Right lobe of liver (tissue), 6 donors: ENCODE data around the gene CXCL17. TPM values are rescaled to one million over a fixed set of nuclear protein-coding genes. Genes with fewer than 3 reads are reported as not detected.
"Not testable (repeated sequence)": the region's sequence is repeated elsewhere in the genome, so short reads cannot be mapped to it uniquely, and the experiment has no call there.

Experiments used
- ATAC-seq, 4 donors: fragments of 200-7000 bp; cut with Tn5 transposase; one replicate each; pipeline ENCODE4 v1.9.1; 2020; ENCODE audit warnings: mild to moderate bottlenecking in 4 of 4, moderate library complexity in 4 of 4
- DNase-seq, 3 donors: peaks; one replicate each; pipeline ENCODE4 v3.0.0-alpha.2; 2020
- H3K27ac ChIP-seq, 3 donors: fragments of 200-600 bp; one replicate each; pipeline ENCODE4 v1.8.0; 2022
- H3K27me3 ChIP-seq, 2 donors: fragments of 200-600 bp; one replicate each; pipeline ENCODE4 v1.8.0; 2022
- H3K36me3 ChIP-seq, 4 donors: fragments of 200-600 bp; sonication (generic) in 1 of 4; one replicate each; pipeline versions ENCODE4 v1.5.1 to v1.8.0; 2017 to 2022; ENCODE audit warnings: control low read depth in 1 of 4
- H3K4me1 ChIP-seq, 4 donors: fragments of 200-600 bp; sonication (generic) in 1 of 4; one replicate each; pipeline versions ENCODE4 v1.5.1 to v1.8.0; 2017 to 2022; ENCODE audit warnings: control low read depth in 1 of 4
- H3K4me3 ChIP-seq, 3 donors: fragments of 200-600 bp; one replicate each; pipeline ENCODE4 v1.8.0; 2022
- H3K9me3 ChIP-seq, 4 donors: fragments of 200-600 bp; sonication (generic) in 1 of 4; one replicate each; pipeline versions ENCODE4 v1.5.1 to v1.8.0; 2017 to 2022; ENCODE audit warnings: control low read depth in 1 of 4
- POLR2A ChIP-seq: fragments of 450-650 bp; IDR thresholded peaks from one replicate; pipeline ENCODE4 v1.6.1; 2017; ENCODE audit warnings: antibody characterized with exemption, mild to moderate bottlenecking
- WGBS: methylation state at CpG from one replicate; pipeline ENCODE4 v1.1.6; 2018; ENCODE audit warnings: low coverage, low lambda C conversion rate; ENCODE audit not compliant: insufficient coverage; ENCODE audit errors: missing lambda C conversion rate; 5-methylcytosine and 5-hydroxymethylcytosine counted together
- intact Hi-C, 2 donors: fragments of 100-400 bp; cut with DNase I; formaldehyde crosslinking; loops; one replicate each; pipeline versions ENCODE4 v1.11.2 to v1.14.1; 2022
- total RNA-seq, 6 experiments: library from RNA; depleted of rRNA in 2 of 6; stranded (reverse); fragments of >200 nt in 2 of 6; fragmentation: NEBNext Ultra II Directional in 3 of 6; extraction: Animal tissue kit (Norgen Biotek cat#: 25700) in 3 of 6; gene quantifications; one replicate each; pipeline versions ENCODE4 v1.1.0 to v1.2.4, GENCODE V29; 2016 to 2023
- TF ChIP-seq, protein P1 (sequence below), 4 donors: fragments of 200-600 bp in 3 of 4; fragments of 450-650 bp in 1 of 4; IDR thresholded peaks; one replicate each; pipeline versions ENCODE4 v1.5.1 to v1.8.0; 2016 to 2022; ENCODE audit warnings: antibody characterized with exemption in 4 of 4, mild to moderate bottlenecking in 2 of 4
- donor health status: DM: no; HTN: yes; CAD: no.
- donor health status: DM: no; HTN: no; CAD: no.
- donor health status: DM: no; HTN: no; CAD: no.
- donor health status: DM: no; HTN: yes; CAD: no.
- donor health status: DM: no; HTN: yes; CAD: no.

CXCL17 gene
- total RNA-seq, 6 experiments from 2014 or later = 0.29 TPM; not detected in 5

DNA sequence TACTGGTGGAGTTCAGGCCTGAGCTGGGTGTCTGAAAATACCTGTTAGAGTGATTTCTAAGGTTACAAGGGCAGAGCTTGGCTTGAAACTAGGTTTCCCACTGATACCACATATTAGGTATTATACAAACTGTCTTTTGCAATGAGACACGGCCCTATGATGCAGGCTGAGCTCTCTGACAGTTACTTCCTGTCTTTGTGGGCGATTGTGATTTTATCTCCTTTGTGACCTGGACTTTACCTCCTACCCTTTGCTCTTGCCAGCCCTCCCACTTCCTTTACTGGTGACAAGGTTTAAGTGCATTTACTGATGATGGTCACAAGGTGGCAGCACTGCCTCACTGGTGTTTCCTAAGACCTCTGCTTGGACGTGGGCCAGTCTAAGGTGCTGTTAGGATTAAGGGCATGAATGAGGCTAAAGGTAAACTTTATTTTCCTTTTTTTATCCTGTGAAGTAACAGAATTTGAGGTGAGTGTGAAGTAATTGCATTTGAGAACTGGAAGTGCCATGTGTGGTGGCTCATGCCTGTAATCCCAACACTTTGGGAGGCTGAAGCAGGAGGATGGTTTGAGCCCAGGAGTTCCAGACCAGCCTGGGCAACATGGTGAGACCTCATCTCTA, 7.7 kb upstream of the CXCL17 start:
- intact Hi-C loops = loop anchor here (5.0 kb wide), 2 partner anchors 72 to 77 kb away; partner anchors contain the start of gene CEACAM1 (in 1 of the 2)
- H3K9me3 ChIP-seq = no peaks in the 10 kb centered on the region

DNA sequence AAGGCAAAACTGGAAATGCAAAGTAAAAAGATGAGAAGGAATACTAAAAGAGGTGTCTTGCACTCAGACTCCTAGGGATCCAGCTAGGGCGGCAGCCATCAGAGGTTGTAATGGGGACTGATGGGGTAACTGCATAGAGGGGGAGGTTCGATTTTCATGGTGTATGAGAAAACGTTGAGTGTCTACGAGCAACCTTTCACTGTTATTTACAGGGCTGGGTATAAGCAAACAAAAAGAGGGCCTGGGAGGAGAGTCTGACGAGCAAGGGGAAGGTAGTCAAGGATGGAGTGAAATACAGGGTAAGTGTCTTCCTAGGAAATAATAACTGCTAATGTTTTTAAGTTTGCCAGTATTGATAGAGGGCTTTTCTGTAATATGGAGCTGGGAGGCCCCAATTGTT, 5.6 kb upstream of the CXCL17 start:
- ATAC-seq, DNase-seq, H3K9me3 ChIP-seq, H3K27me3 ChIP-seq, H3K4me3 ChIP-seq, intact Hi-C loops, H3K27ac ChIP-seq, H3K36me3 ChIP-seq: not testable (repeated sequence)
- peaks cover 2 to 21% (median 12%) of the 10 kb centered on the region in 4 donors for H3K4me1 ChIP-seq
- 41% methylated on average over 5 of the region's 5 CpGs for WGBS

More for the DNA sequence above, 7.7 kb upstream of the CXCL17 start:
- ATAC-seq = peak; percentile 97 to 99 (median 98)
- TF ChIP-seq, protein P1, sequence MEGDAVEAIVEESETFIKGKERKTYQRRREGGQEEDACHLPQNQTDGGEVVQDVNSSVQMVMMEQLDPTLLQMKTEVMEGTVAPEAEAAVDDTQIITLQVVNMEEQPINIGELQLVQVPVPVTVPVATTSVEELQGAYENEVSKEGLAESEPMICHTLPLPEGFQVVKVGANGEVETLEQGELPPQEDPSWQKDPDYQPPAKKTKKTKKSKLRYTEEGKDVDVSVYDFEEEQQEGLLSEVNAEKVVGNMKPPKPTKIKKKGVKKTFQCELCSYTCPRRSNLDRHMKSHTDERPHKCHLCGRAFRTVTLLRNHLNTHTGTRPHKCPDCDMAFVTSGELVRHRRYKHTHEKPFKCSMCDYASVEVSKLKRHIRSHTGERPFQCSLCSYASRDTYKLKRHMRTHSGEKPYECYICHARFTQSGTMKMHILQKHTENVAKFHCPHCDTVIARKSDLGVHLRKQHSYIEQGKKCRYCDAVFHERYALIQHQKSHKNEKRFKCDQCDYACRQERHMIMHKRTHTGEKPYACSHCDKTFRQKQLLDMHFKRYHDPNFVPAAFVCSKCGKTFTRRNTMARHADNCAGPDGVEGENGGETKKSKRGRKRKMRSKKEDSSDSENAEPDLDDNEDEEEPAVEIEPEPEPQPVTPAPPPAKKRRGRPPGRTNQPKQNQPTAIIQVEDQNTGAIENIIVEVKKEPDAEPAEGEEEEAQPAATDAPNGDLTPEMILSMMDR (IDR thresholded peaks at IDR 0.05) = peak; percentile 85 to 99 (median 91)
- peak; percentile 71 for TF ChIP-seq POLR2A
- no peaks in the 10 kb centered on the region for H3K27me3 ChIP-seq
- peak overlapping the region; percentile 66 to 90 (median 76) for H3K27ac ChIP-seq
- no peak overlapping the region for H3K4me3 ChIP-seq
- WGBS = 0% methylated on average over 3 of the region's 3 CpGs
- no peaks in the 10 kb centered on the region for H3K36me3 ChIP-seq
- DNase-seq = peak; percentile 81 to 92 (median 84)
- peaks cover 2 to 13% (median 8%) of the 10 kb centered on the region in 4 donors for H3K4me1 ChIP-seq

DNA sequence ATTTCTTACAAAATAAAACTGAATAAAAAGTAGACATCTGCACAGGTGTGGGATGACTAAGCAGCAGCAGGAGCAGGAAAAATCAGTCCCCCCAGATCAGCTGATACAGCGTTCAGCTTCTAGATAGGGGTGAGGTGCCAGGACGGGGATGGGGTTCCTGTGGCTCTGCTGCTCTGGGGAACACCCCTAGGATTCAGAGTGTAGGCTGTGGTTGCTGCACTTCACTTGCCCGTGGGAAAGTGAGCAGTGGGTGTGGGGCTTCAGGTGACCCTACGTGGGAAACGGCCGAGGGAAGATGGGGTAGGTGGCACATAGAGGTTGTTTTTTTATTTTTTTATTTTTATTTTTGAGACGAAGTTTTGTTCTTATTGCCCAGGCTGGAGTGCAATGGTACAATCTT, 3.2 kb upstream of the CXCL17 start:
- Histone ChIP-seq H3K9me3 (no peaks in the 10 kb centered on the region), H3K36me3 (no peaks in the 10 kb centered on the region), H3K27me3 (no peaks in the 10 kb centered on the region), H3K4me3 (no peak overlapping the region), H3K27ac (no peak overlapping the region), H3K4me1 (peaks cover 2 to 27% (median 12%) of the 10 kb centered on the region in 4 donors)
- TF ChIP-seq, protein P1 (IDR thresholded peaks at IDR 0.05) = no peak
- TF ChIP-seq POLR2A = no peak
- ATAC-seq (no peak), DNase-seq (no peak)
- WGBS = 83% methylated on average over 5 of the region's 7 CpGs
- intact Hi-C loops = no loop called here

DNA sequence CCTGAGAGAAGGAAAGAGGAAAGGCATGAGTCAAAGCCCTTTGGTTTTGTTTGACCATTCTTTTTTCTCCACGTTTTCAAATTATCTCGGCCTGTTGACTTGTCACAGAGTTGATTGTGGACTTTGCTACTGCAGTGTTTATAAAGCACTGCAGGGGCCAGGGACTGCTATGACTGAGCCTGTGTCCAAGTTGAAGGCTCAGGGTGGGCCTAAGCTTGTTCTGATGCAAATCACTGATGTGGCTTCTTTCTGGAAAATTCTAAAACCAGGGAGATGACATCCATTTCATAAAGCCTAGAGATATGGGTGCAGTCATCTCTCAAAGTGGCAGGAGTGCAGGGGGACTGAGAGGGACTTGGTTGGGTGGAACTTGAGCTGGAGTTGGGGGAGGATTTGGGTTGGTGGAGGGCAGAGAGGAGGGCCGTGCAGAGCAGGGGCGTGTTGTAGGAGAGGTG, 1.2 kb upstream of the CXCL17 start:
- Histone ChIP-seq H3K9me3 (no peaks in the 10 kb centered on the region), H3K27me3 (no peaks in the 10 kb centered on the region), H3K4me1 (peaks cover 0 to 23% (median 7%) of the 10 kb centered on the region in 4 donors), H3K36me3 (no peaks in the 10 kb centered on the region), H3K27ac (peak overlapping the region in 2 of 3 donors; percentile 74 to 85), H3K4me3 (no peak overlapping the region)
- 16% methylated on average over 2 of the region's 4 CpGs for WGBS
- intact Hi-C loops = no loop called here
- peak; percentile 87 to 91 (median 90) for ATAC-seq
- no peak for DNase-seq
- TF ChIP-seq, protein P1 (IDR thresholded peaks at IDR 0.05) = no peak
- peak; percentile 57 for TF ChIP-seq POLR2A

DNA sequence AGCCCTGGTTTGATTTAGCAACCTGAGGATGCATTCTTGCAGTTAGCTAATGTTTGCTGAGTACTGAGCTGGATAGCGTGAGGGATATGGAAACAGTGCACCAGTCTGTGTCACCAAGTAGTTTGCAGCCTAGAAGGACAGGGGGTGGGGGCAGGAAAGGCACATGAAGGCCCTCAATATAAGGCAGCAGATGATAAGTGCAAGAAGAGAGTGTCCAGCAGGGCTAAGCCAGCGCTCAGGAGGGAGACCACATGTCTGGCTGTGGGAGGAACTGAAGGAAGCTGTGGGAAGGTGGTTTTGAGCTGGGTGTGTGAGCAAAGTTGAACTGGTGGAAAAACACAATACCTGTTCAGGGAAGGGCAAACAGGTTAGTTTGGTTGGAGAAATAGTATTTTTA, 1.7 kb downstream of the CXCL17 start:
- ATAC-seq = peak; percentile 9 to 45 (median 15)
- WGBS = 39% methylated on average over 2 of the region's 2 CpGs
- H3K4me3 ChIP-seq = no peak overlapping the region

More for the DNA sequence above, 1.7 kb downstream of the CXCL17 start:
- H3K9me3 ChIP-seq = no peaks in the 10 kb centered on the region
- H3K4me1 ChIP-seq = peaks cover 0 to 23% (median 9%) of the 10 kb centered on the region in 4 donors
- H3K36me3 ChIP-seq = no peaks in the 10 kb centered on the region
- no peaks in the 10 kb centered on the region for H3K27me3 ChIP-seq
- DNase-seq = no peak
- intact Hi-C loops = no loop called here
- no peak overlapping the region for H3K27ac ChIP-seq
- TF ChIP-seq, protein P1 (IDR thresholded peaks at IDR 0.05) = no peak
- no peak for TF ChIP-seq POLR2A
